Measurements from ENCODE around the gene HTR3C.

Gene HTR3C

GRCh38 chr3:184052767-184053166 lies at the start of gene HTR3C:
Gene HTR3C (plus strand): TSS chr3:184053047. CDS start chr3:184053081, 34 bp downstream.
- H3K9ac ChIP-seq (ENCODE audit: low read length) = no peak within 1 kb of the TSS

DNA sequence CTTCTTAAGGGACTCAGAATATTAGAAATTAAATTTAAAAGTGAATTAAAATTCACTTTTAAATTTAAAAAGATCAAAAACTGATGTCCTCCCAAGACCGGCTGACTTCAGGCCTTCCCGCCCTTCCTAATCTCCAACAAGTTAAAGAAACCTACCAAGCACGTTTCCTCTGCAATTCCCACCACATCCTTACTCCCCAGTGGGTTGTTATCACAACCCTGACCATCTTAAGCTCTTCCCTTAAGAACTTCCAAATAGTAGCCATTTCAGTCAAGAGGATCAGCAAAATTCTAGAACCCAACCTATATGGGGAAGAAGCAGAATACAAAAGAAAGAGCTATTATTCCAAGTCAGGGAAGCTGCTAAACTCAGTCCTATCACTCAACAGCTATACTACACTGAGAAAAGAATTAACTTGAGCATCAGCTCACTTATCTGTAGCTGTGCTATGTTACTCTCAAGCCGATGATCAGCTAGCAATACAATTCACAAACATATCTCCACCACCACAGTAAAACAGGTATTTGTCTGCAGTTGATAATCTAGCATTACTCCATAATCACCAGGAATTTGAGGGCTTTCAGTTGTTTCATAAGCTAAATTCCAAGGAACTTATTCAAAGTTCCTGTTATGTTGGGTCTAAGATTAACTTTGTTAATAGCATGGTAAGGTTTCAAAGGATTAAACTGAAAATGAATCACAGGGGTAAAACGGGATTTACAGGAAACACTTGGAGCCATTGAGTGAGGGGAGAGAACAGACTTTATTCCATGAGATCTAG lies 49.5 kb upstream of the HTR3C start:
- no peaks in the 10 kb centered on the region for H3K4me1 ChIP-seq (ENCODE audit: low read length)
- H3K79me2 ChIP-seq (ENCODE audit: low read length) = no peaks in the 10 kb centered on the region
- DNase-seq = no peak
- peaks cover 11% of the 10 kb centered on the region; the same call in 1 of the 2 replicates for H3F3A ChIP-seq (ENCODE audit: insufficient read depth, low read length)
- H4K20me1 ChIP-seq (ENCODE audit: insufficient read depth, low read length) = no peaks in the 10 kb centered on the region
- H2AFZ ChIP-seq (ENCODE audit: low read length) = no peak overlapping the region
- H3K27me3 ChIP-seq (replicated peaks; ENCODE audit: insufficient read depth, low read length) = no peaks in the 10 kb centered on the region
- H3K4me3 ChIP-seq (ENCODE audit: low read length) = no peak overlapping the region
- no peak overlapping the region for H3K9ac ChIP-seq (ENCODE audit: low read length)
- no peak overlapping the region for H3K4me2 ChIP-seq (ENCODE audit: low read depth, low read length)
- no peaks in the 10 kb centered on the region for H3K36me3 ChIP-seq (replicated peaks; ENCODE audit: insufficient read depth, low read length)
- H3K9me2 ChIP-seq (replicated peaks; ENCODE audit: insufficient read depth, low read length) = no peaks in the 10 kb centered on the region
- no peaks in the 10 kb centered on the region for H3K9me3 ChIP-seq (replicated peaks; ENCODE audit: insufficient read depth, low read length)
- TF ChIP-seq CTCF (IDR thresholded peaks at IDR 0.05; ENCODE audit: low read length) = no peak
- TF ChIP-seq EZH2 (optimal IDR thresholded peaks at IDR 0.05; ENCODE audit: low read depth, low read length) = no peak
- TF ChIP-seq EZH2phosphoT487 (IDR thresholded peaks at IDR 0.05; ENCODE audit: low read length) = no peak
- no peak overlapping the region for H3K27ac ChIP-seq (ENCODE audit: low read length)

More at GRCh38 chr3:184052767-184053166, at the start of gene HTR3C:
- DNase-seq = no peak
- TF ChIP-seq EZH2 (optimal IDR thresholded peaks at IDR 0.05; ENCODE audit: low read depth, low read length) = no peak
- TF ChIP-seq EZH2phosphoT487 (IDR thresholded peaks at IDR 0.05; ENCODE audit: low read length) = no peak
- no peak for TF ChIP-seq CTCF (IDR thresholded peaks at IDR 0.05; ENCODE audit: low read length)
- Histone ChIP-seq H3K4me2 (ENCODE audit: low read depth, low read length) (no peak within 1 kb of the TSS), H3F3A (ENCODE audit: insufficient read depth, low read length) (no peaks in the 10 kb centered on the region), H4K20me1 (ENCODE audit: insufficient read depth, low read length) (no peaks in the 10 kb centered on the region), H3K4me1 (ENCODE audit: low read length) (no peaks in the 10 kb centered on the region), H3K4me3 (ENCODE audit: low read length) (no peak within 1 kb of the TSS), H3K79me2 (ENCODE audit: low read length) (no peaks in the 10 kb centered on the region), H3K27me3 (replicated peaks; ENCODE audit: insufficient read depth, low read length) (no peaks in the 10 kb centered on the region; the same call in 1 of the 2 replicates), H3K36me3 (replicated peaks; ENCODE audit: insufficient read depth, low read length) (no peaks in the 10 kb centered on the region), H2AFZ (ENCODE audit: low read length) (no peak within 1 kb of the TSS), H3K27ac (ENCODE audit: low read length) (no peak within 1 kb of the TSS), H3K9me3 (replicated peaks; ENCODE audit: insufficient read depth, low read length) (no peaks in the 10 kb centered on the region), H3K9me2 (replicated peaks; ENCODE audit: insufficient read depth, low read length) (no peaks in the 10 kb centered on the region)

- Histone ChIP-seq H3K9me3 (replicated peaks; ENCODE audit: insufficient read depth, low read length) (no peaks in the 10 kb centered on the region), H3K9ac (ENCODE audit: low read length) (no peak overlapping the region), H2AFZ (ENCODE audit: low read length) (no peak overlapping the region), H3K4me2 (ENCODE audit: low read depth, low read length) (no peak overlapping the region), H3K79me2 (ENCODE audit: low read length) (no peaks in the 10 kb centered on the region), H3K9me2 (replicated peaks; ENCODE audit: insufficient read depth, low read length) (no peaks in the 10 kb centered on the region), H3K4me3 (ENCODE audit: low read length) (no peak overlapping the region), H3K27me3 (replicated peaks; ENCODE audit: insufficient read depth, low read length) (no peaks in the 10 kb centered on the region), H3K36me3 (replicated peaks; ENCODE audit: insufficient read depth, low read length) (no peaks in the 10 kb centered on the region), H3K27ac (ENCODE audit: low read length) (no peak overlapping the region), H4K20me1 (ENCODE audit: insufficient read depth, low read length) (no peaks in the 10 kb centered on the region), H3K4me1 (ENCODE audit: low read length) (no peaks in the 10 kb centered on the region), H3F3A (ENCODE audit: insufficient read depth, low read length) (peaks cover 11% of the 10 kb centered on the region; the same call in 1 of the 2 replicates)
- no peak for DNase-seq
- TF ChIP-seq CTCF (IDR thresholded peaks at IDR 0.05; ENCODE audit: low read length) = no peak
- TF ChIP-seq EZH2phosphoT487 (IDR thresholded peaks at IDR 0.05; ENCODE audit: low read length) = no peak
- no peak for TF ChIP-seq EZH2 (optimal IDR thresholded peaks at IDR 0.05; ENCODE audit: low read depth, low read length)
Measured at GRCh38 chr3:184004476-184004875, 48.4 kb upstream of the HTR3C start.
